Measurements from ENCODE around the gene SPINK6.
A peak's percentile ranks its signal among the peaks of the same experiment; 100 is the strongest.

Gene SPINK6, protein sequence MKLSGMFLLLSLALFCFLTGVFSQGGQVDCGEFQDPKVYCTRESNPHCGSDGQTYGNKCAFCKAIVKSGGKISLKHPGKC

DNA sequence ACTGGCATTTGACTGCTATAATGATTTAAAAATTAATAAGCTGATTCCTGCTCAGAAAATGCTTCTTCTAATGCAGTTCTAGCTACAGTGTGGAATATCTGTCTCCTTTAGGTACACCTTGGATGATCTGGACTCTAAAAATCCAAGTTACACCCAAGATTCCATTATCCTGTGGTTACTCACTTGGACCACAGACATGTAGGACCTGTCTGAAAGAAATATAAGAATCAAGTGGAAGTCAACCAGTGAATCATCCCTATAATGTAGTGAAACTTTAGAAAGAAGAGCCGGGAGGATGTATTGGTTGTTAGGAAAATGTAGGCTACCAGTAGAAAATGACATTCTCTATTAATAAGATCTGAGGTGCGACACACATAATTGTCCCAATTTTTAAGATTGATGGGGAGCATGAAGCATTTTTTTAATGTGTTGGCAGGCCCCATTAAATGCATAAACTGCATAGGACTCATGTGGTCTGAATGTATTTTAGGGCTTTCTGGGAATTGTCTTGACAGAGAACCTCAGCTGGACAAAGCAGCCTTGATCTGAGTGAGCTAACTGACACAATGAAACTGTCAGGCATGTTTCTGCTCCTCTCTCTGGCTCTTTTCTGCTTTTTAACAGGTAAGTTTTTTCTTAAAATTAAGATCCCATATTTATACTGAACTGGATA is at the start of gene SPINK6:
TSS of gene SPINK6 (plus strand) at position 512 of the 673 bp plus-strand sequence. CDS start at position 567, 55 bp downstream.
- no peak for DNase-seq

DNA sequence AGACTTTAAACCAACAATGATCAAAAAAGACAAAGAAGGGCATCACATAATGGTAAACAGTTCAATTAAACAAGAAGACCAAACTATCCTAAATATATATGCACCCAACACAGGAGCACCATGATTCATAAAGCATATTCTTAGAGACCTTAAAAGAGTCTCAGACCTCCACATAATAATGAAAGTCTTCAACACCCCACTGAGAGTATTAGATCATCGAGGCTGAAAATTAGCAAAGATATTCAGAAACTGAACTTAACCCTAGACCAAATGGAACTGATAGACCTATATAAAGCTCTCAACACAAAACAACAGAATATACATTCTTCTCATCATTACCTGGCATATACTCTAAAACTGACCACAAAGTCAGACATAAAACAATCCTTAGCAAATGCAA is 46.2 kb upstream of the SPINK6 start:
- DNase-seq: no peak

DNA sequence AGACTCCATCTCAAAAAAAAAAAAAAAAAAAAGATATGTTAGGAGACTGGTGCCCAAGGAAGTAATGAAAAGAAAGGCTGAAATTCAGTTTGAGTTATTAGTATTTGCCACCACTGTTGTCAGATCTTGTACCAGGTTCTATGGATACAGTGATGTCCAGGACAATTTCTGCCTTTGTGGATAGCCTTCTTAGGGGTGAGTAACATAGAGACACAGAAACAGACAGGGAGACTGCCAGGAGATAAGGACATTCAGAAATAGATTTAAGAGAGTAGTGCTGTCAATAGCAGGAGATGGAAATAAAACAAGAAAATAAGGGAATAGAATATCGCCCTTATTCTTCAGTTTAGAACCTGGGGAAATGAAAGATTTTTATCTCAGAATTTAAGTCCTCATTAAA is 40.8 kb upstream of the SPINK6 start:
- DNase-seq: no peak

DNA sequence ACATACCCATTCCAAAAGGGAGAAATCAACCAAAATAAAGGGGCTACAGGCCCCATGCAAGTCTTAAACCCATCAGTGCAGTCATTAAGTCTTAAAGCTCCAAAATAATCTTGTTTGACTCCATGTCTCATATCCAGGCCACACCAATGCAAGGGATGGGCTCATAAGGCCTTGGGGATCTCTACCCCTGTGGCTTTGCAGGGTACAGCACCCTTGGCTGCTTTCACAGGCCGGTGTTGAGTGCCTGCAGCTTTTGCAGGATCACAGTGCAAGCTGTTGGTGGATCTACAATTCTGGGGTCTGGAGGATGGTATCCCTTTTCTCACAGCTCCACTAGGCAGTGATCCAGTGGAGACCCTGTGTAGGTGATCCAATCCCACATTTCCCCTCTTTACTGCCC is 39.5 kb upstream of the SPINK6 start:
- no peak for DNase-seq

DNA sequence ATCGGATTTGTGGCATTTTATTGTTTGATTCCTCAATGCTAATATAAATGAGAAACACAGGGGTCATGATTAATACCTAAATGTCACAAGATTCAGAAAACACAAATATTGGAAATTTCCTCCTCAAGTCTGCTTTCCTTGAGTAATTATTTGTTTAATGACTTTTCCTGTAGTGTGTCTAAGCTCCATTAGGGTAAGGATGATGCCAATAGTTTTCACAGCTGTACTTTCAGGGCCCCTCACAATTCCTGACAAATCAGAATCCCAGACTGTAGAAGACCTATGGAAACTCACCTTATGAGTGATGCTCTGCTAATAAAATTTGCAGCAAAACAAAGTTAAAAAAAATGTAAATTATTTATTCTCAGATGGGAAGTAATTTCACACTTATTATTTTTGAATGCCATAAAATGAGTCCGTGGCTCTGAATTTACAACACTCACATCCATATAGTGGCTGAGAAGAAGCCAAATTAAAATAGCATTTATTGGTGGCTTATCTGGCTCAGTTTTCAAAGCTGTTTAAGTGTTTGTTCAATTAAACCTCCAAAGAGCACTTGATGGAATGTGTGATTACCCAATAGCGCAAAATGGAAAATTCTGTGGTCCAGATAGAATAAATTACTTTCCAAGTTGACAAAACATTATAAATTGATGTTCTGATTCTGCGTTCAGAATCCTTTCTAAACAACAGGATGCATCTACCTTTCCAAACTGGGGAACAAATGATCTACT is 36.1 kb upstream of the SPINK6 start:
- DNase-seq: no peak

DNA sequence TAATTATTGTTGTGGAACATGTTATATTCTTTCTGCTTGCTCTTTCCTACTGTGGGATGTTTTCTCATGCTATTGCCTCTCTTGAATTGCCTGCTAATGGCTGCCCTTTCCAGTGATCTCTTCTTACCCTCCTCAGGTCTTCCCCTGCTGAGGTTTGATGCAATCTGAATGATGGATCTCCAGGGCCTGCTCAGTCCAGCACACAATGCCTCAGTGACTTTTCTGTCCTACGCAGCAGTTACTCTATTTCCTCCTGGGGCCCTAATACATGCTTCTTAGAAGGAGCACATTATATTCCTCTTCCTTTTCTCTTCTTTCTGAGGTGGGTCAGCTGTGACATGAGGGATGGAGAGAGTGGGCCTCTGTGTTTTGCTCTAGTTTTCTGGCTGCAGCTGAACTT is 34.6 kb upstream of the SPINK6 start, which contains the start of gene SPINK14:
TSS of gene SPINK14 (plus strand) at position 301 of the 400 bp plus-strand sequence. CDS start 1,187 bp downstream, outside the sequence.
- no peak for DNase-seq

DNA sequence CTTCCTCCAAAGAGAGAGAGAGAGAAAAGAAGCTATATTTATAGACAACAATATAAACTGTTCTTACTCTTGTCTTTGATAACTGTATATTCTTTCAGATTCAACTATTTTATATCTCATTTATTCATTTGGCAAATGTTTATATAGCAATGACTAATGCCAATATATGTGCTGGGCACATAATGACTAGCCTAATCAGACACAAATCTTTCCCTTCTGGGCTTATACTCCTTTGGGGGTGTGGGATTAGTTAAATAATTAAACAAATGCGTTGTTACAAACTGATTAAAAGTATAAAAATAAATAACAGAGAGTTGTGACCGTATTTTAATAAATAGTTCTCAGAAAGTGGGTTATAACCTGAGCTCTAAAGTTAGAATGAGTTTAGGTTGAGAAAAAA is 30.5 kb upstream of the SPINK6 start:
- DNase-seq: no peak

DNA sequence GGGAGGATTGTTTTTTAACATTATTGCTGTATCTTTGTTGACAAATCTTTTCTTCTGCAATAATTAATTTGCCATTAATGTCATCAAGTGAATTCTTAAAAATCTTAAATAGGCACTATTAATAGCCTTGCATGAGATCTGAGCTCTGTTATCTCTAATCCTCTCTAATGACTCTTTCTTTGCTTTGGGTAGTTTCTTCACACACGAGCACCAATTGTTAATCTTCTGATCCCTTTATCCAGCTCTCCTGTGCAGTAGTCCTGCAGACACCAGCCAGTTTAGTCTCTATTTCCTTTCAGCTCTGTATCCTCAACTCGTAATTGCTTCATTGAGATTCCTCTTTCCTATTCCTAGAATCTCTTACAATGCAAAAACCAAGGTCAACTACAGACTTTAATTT is 26.4 kb upstream of the SPINK6 start:
- no peak for DNase-seq

DNA sequence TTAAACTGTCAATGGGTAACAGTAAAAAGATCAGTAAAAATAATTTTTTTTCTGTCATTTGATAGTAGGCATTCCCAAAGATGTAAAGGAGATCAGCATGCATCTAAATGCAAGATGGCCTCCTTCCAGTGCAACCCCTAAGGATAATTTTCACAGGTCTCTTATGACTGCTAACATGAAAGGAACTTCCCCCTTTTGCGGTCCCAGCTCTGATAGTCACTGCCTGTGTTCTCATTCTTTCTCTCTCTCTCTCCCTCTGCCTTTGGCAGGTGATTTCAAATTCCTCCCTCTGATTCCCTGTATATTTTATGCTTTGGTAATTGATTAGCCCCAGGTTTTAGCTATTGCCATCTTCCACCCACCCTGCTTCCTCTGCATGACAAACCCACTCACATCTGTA is 25.6 kb upstream of the SPINK6 start:
- DNase-seq: no peak

DNA sequence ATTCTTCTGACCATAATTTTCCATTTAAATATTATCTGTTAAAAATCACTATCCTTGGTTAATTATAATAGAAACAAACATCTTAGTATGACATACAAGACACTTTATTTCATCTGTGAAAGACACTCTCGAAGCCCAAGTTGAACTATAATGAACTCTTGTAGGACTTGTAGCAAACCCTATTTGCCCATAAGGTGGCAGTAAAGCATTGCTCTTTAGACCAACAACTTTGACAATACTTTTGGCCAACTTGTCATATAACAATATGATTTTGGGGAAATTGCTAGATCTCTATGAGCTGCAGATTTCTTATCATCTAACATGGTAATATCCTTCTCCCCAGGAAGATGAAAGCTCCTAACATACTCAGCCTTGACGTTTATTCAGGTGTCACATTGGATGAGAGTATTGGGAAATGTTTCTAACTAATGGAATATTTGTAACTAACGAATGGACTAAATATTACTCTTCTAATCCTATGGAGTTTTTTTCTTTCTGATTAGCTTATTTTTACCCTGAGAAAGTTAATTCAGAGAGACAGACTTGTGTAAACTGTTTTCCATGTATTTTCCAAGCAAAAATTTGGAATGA is 23.5 kb upstream of the SPINK6 start:
- no peak for DNase-seq

DNA sequence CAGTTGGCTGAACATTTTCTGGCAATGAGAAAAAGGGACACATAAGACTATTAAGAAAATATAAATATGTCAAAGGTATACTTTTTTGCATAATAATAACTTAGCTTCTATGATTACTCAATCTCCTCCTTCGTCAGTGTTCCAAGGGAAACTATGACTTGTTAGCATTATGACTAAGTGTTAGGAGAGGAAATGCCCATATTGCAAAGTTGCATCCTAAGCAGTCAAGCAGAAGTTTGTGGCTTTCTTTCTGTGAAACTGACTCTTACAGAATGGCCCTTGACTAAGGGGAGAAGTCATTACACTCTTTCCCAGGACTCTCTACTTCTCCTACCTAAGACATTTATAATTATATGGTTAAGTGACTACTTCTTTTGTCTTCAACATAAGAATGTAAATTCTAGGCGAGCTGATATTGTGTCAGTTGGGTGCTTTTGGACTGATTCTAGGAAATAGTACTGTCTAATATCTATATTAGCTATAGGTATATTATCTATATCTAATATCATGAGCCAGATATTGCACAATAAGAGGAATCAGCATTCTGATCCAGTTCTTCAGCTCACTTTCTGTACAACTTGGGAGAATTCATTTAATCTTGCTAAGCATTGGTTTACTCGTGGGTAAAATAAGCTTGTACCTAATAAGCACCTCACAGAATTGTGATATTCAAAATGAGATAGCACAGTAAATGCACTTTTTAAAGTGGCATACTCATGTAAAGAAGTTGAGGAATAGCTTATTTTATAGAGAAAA is 16.4 kb upstream of the SPINK6 start:
- peak; percentile 1 for DNase-seq

DNA sequence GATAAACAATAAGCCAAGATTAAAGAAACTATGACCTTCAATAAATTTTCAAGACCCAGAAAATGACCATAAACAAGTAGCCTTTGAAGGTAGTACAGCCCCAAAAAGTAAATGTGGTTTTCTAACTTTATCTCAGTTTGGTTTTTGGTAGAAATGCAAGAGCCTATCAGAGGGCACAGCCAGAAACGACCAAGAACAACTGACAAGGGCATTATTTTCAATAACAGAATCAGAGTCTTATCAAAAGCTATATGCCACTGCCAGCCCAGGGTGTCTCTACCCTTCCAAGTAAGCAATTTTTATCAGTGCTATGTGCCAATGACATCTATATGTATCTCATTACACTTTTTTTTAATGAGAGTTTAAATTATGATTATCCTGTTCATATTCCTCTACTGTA is 11.8 kb upstream of the SPINK6 start:
- no peak for DNase-seq

DNA sequence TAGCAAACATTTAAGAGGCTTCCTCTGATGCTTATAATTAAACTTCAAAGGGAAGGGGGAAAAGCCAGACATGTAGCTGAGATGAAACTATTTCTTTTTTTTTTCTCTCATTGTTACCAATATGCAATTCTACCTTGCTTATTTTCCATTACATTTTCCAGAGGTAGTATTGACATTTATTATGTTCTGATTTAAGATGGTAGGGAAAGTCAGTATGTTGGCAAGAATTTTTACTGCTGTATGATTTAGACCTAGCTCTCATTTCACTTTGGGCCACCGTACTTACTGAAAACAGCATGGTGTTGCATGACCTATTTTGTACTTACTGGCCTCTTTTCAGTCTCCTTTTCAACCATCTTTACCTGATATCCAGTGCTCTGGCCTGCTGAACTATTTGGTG is 9.6 kb upstream of the SPINK6 start:
- no peak for DNase-seq

DNA sequence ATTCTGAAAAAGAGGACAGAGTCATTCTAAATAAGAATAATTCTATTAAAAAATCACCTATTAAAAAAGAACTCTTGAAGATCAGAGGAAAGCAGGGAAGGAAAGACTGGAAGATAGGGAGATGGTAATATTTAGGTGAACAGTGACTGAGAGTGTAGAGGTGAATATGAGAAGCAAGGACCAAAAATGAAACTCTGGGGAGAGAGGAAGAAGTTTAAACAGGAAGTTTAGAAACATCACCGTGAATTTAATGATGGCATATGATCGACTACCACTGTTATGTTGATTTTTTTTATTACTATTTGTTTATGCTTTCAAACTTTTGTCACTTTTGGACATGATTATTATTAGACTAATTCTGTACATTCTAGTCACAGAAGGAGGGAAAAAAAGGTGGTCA is 1.7 kb upstream of the SPINK6 start:
- DNase-seq: no peak

DNA sequence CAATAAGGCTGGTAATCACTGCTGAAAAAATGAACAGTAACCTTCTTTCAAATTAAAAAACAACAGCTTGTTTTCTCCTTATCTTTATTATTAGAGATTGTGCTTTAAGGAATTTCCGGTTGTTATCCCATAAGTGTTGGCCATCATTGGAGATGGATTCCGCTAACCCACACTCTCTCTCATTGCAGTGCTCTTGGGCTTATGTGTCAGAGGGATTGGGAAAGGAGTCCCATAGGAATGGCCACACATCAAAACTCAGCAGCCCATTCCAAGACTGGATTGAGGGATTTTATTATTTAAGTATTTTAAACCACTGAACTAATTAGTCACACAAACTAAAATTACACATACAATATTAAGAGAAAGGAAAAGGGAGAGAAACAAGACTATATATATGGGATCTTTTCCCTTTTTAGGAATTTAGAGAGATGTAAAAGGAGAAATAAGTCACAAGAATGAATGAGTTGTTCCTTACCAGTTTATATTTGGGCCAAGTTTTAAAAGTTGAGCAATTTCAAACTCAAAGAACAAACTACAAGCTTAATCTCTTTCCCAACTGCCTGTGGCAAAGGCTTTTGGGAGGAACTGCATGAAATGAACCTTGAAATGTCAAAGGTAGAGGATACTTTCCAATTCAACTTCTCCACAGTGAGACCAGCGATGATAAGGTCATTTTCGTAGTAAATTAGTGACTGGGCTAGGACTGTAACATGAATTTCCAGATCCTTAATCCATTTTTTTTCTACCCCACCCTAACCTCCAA is 2.4 kb downstream of the SPINK6 start:
- no peak for DNase-seq

DNA sequence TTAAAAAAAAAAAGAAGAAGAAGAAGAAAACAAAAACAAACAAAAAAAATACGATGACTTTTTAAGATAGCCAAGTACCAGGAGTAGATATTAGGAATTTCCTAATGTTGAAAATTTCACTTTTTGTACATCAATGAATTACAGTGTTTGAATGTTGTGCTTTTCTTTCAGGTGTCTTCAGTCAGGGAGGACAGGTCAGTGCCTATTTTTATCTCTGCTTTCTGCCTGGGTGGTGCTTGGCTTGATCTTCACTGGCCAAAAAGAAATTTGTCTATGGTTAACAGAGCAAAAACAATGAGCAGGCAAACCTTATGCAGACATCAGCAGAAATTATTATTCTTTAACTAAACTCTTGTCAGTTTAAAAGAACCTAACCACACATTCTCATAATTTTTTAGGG is 3.0 kb downstream of the SPINK6 start:
- no peak for DNase-seq

DNA sequence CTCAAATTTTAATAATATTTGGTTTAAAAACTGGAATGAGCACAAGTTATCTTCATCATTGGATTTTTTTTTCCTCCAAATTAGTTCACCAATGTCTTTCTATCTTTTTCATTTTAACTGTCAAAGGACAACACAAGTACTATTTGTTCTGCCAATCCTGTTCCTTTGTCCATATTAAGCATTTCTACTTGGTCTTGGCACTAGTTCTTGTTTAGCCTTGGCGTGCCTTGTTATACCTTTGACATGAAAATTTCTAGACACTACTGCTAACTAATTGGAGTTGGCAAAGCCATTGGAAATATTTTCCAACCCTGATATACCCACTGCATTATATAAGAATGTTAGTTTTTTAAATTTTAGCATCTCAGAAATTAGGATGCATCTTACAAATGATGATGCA is 3.8 kb downstream of the SPINK6 start:
- no peak for DNase-seq

DNA sequence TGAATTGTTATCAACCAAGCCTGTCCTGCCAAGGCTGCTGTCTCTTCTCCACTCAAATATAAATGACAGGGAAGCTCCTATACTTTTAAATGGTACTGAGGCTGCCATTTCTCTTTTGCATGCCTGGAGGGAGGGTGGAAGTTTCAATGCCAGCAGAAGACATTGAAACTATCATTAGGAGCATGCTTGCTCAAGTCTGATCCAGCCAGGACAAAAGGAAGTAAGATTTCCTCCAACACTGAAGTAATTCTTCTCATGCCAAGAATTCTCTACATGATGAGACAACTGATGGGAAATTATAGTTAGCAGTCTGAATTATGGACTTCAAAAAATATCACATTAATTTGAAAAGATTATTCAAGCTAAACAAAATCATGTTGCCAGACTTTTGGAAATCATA is 5.4 kb downstream of the SPINK6 start:
- no peak for DNase-seq

DNA sequence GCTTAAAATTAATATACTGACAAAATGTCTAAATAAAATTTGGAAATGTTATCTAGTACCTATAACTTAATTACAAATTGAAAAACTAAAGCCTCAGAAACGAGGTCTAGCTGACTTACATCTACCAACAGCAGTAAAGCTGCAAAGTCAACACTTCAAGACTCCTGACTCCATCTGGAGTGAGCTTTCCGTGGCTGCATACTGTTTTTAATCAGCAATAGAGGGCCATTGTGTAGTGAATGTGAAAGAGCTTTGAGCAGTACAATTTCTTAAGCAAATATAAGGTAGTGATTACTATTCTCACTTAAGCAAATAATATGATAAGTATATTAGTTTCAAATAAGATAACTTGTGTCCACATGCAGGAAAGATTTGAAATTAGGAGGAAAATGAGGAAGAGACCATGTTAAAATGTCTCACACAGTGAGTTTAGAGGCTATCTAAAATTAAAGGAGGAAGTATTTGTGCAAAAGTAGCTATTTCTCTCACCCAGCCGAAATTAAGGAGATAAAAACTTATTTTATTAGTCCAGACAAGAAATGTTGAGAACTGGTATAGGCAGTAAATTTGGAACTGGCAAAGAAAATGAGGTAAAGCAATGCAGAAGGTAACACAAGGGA is 6.4 kb downstream of the SPINK6 start:
- no peak for DNase-seq

DNA sequence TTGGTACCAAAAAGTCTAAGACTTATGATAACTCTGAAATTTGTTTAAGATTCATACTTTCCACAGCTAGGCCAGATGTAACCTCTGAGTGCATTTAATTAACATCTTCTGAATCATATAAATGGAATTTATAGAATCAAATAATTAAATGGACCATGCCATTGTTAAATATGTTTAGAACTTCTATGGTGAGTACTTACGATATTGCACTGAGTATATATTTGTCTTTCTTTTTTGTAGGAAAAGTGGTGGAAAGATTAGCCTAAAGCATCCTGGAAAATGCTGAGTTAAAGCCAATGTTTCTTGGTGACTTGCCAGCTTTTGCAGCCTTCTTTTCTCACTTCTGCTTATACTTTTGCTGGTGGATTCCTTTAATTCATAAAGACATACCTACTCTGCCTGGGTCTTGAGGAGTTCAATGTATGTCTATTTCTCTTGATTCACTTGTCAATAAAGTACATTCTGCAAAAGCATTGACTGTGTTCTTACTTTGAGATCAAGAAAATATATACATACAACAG is 11.9 kb downstream of the SPINK6 start:
- DNase-seq: no peak

DNA sequence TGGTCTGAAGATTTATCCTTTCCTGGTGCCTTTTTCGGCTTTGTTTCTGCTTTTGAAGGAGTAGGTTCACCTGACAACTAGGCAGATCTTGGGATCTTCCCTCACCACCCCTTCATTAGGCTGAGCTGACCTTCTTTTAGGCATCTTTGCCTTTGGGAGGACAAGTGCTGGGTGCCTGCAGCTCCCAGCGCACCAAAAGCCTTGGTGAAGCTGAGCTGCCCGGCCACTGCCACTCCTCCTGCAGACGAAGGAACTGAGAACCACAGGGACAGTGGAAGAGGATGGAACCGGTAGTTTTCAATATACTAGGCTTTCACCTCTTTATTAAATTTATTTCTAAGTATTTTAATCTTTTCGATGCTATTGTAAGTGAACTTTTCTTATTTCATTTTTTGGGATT is 18.7 kb downstream of the SPINK6 start:
- DNase-seq: no peak

All from CD4-positive, alpha-beta T cell treated with Interferon gamma for 1 hour (primary cell).